ENCODE data around the gene VAMP5. TPM values are rescaled to one million over a fixed set of nuclear protein-coding genes. Genes with fewer than 3 reads are reported as not detected.

VAMP5 gene
- total and polyA plus RNA-seq, 10 of the 15 experiments (the other 5 are each of a cell fraction or from before 2014, with no cell fraction given), result 3.8 to 52.7 (median 24.1) TPM

DNA sequence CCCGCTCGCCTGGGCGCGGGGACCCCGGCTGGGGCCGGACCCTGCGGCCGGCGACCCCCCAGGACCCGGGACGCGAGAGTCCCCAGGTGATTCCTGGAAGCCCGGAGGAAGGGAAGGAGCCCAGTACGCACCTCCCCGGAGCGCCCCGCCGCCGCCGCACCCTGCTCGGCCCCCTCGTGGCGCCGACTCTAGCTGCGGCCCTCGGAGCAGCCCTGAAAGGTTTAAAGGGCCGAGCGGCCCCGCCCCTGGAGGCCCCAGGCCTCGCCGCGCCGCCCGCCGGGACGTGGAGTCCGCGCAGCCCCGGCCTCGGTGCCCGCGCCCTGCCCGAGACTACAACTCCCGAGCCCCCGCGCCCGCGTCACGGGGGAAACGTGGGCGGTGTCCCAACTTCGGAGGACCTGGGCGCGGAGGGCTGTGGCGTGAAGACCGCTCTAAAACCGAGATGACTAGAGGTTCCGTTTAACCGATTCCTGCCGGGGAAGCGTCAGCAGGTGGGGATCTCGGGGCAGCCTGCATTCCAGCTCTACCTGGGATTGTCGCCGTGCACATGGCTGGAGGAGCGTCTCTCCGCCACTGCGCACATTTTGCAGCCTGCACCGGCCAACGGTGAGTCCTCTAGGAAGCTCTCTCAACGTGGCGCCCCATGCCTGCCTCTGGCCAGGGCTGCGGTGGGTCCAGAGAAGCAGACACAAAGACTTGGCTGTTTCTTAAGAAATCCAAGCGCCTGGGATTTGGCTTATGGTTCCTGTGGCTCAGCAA lies 18.4 kb downstream of the VAMP5 start, which contains the start of gene TMEM150A (continued):
- TF ChIP-seq, protein P1, sequence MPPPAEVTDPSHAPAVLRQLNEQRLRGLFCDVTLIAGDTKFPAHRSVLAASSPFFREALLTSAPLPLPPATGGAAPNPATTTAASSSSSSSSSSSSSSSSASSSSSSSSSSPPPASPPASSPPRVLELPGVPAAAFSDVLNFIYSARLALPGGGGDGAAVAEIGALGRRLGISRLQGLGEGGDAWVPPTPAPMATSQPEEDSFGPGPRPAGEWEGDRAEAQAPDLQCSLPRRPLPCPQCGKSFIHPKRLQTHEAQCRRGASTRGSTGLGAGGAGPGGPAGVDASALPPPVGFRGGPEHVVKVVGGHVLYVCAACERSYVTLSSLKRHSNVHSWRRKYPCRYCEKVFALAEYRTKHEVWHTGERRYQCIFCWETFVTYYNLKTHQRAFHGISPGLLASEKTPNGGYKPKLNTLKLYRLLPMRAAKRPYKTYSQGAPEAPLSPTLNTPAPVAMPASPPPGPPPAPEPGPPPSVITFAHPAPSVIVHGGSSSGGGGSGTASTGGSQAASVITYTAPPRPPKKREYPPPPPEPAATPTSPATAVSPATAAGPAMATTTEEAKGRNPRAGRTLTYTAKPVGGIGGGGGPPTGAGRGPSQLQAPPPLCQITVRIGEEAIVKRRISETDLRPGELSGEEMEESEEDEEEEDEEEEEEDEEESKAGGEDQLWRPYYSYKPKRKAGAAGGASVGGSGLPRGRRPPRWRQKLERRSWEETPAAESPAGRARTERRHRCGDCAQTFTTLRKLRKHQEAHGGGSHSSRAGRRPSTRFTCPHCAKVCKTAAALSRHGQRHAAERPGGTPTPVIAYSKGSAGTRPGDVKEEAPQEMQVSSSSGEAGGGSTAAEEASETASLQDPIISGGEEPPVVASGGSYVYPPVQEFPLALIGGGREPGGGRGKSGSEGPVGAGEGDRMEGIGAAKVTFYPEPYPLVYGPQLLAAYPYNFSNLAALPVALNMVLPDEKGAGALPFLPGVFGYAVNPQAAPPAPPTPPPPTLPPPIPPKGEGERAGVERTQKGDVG (CRISPR knock-in tag; IDR thresholded peaks at IDR 0.05), result no peak
- TF ChIP-seq, protein P2, sequence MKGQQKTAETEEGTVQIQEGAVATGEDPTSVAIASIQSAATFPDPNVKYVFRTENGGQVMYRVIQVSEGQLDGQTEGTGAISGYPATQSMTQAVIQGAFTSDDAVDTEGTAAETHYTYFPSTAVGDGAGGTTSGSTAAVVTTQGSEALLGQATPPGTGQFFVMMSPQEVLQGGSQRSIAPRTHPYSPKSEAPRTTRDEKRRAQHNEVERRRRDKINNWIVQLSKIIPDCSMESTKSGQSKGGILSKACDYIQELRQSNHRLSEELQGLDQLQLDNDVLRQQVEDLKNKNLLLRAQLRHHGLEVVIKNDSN (IDR thresholded peaks at IDR 0.05; ENCODE audit: borderline replicate concordance, extremely low read length, insufficient read depth, low read depth, low read length), result peak; percentile 82
- TF ChIP-seq, protein P3, sequence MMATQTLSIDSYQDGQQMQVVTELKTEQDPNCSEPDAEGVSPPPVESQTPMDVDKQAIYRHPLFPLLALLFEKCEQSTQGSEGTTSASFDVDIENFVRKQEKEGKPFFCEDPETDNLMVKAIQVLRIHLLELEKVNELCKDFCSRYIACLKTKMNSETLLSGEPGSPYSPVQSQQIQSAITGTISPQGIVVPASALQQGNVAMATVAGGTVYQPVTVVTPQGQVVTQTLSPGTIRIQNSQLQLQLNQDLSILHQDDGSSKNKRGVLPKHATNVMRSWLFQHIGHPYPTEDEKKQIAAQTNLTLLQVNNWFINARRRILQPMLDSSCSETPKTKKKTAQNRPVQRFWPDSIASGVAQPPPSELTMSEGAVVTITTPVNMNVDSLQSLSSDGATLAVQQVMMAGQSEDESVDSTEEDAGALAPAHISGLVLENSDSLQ (IDR thresholded peaks at IDR 0.05), result no peak
- TF ChIP-seq ZSCAN29 (IDR thresholded peaks at IDR 0.05) (no peak), RUNX3 (IDR thresholded peaks at IDR 0.05; ENCODE audit: low read length) (no peak; the same call in 1 of the 2 replicates), NFIC (IDR thresholded peaks at IDR 0.05; ENCODE audit: low read depth, low read length) (no peak), EGR1 (IDR thresholded peaks at IDR 0.05; ENCODE audit: borderline replicate concordance in 1 of 2, low read depth in 2 of 2, low read length in 2 of 2) (peak in 1 of 2 experiments; percentile 95; a peak in 2 of 3 replicates), HDAC6 (IDR thresholded peaks at IDR 0.05; ENCODE audit: unreplicated experiment) (peak; percentile 20), NBN (IDR thresholded peaks at IDR 0.05) (0 out of 2 replicates have a peak, but pooled peaks have one; percentile 26), BMI1 (IDR thresholded peaks at IDR 0.05; ENCODE audit: borderline replicate concordance) (no peak), ZNF217 (IDR thresholded peaks at IDR 0.05) (0 out of 2 replicates have a peak, but pooled peaks have one; percentile 51), MYC (IDR thresholded peaks at IDR 0.05; ENCODE audit: insufficient read depth, insufficient read length, insufficient replicate concordance, low read length, severe bottlenecking) (no peak), JUND (IDR thresholded peaks at IDR 0.05; ENCODE audit: low read depth, low read length) (no peak), ASH2L (IDR thresholded peaks at IDR 0.05; ENCODE audit: borderline replicate concordance, low read depth) (no peak), IKZF2 (IDR thresholded peaks at IDR 0.05) (no peak), RAD21 (IDR thresholded peaks at IDR 0.05; ENCODE audit: insufficient read depth, low read depth, low read length) (no peak), STAT3 (IDR thresholded peaks at IDR 0.05; ENCODE audit: low read depth, low read length) (no peak), FOXK2 (IDR thresholded peaks at IDR 0.05) (no peak), TARDBP (IDR thresholded peaks at IDR 0.05; ENCODE audit: borderline replicate concordance) (peak; percentile 65; the same call in 1 of the 2 replicates), MTA2 (IDR thresholded peaks at IDR 0.05; ENCODE audit: low read depth) (no peak)
- TF ChIP-seq, protein P4, sequence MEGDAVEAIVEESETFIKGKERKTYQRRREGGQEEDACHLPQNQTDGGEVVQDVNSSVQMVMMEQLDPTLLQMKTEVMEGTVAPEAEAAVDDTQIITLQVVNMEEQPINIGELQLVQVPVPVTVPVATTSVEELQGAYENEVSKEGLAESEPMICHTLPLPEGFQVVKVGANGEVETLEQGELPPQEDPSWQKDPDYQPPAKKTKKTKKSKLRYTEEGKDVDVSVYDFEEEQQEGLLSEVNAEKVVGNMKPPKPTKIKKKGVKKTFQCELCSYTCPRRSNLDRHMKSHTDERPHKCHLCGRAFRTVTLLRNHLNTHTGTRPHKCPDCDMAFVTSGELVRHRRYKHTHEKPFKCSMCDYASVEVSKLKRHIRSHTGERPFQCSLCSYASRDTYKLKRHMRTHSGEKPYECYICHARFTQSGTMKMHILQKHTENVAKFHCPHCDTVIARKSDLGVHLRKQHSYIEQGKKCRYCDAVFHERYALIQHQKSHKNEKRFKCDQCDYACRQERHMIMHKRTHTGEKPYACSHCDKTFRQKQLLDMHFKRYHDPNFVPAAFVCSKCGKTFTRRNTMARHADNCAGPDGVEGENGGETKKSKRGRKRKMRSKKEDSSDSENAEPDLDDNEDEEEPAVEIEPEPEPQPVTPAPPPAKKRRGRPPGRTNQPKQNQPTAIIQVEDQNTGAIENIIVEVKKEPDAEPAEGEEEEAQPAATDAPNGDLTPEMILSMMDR (IDR thresholded peaks at IDR 0.05 in 2 of 3, conservative IDR thresholded peaks at IDR 0.05 in 1 of 3; ENCODE audit: control insufficient read depth in 2 of 3, extremely low read depth in 1 of 3, insufficient read depth in 1 of 3, low read depth in 3 of 3, low read length in 3 of 3), result peak; percentile 21 to 33 (median 27); a peak in 5 of 6 replicates

Data from GM12878 (cell line).